Measurements from ENCODE around the gene SH3BGR.

GRCh38 chr21:39504230-39504629 is 52.5 kb downstream of the SH3BGR start:
- TF ChIP-seq, protein P1, sequence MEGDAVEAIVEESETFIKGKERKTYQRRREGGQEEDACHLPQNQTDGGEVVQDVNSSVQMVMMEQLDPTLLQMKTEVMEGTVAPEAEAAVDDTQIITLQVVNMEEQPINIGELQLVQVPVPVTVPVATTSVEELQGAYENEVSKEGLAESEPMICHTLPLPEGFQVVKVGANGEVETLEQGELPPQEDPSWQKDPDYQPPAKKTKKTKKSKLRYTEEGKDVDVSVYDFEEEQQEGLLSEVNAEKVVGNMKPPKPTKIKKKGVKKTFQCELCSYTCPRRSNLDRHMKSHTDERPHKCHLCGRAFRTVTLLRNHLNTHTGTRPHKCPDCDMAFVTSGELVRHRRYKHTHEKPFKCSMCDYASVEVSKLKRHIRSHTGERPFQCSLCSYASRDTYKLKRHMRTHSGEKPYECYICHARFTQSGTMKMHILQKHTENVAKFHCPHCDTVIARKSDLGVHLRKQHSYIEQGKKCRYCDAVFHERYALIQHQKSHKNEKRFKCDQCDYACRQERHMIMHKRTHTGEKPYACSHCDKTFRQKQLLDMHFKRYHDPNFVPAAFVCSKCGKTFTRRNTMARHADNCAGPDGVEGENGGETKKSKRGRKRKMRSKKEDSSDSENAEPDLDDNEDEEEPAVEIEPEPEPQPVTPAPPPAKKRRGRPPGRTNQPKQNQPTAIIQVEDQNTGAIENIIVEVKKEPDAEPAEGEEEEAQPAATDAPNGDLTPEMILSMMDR (IDR thresholded peaks at IDR 0.05) = no peak
- no peak for TF ChIP-seq POLR2A (IDR thresholded peaks at IDR 0.05)

Measured in right lobe of liver (tissue), 4 donors.